Coronary artery (tissue), 2 donors: Measurements from ENCODE around the gene SV2B.

Experiments
- DNase-seq: peaks from one replicate; pipeline ENCODE4 v3.0.0-alpha.2; 2017; ENCODE audit warnings: low spot score
- H3K27ac ChIP-seq, 2 donors: fragments of 200-600 bp; sonication (generic); one replicate each; pipeline ENCODE4 v1.5.1; 2016 to 2019
- H3K4me3 ChIP-seq: fragments of 200-600 bp; sonication (generic); 2 replicates; pipeline ENCODE4 v1.5.1; 2016; ENCODE audit warnings: mild to moderate bottlenecking, moderate library complexity
- TF ChIP-seq, protein P1 (sequence below): fragments of 200-600 bp; sonication (generic); IDR thresholded peaks from one replicate; pipeline ENCODE4 v1.5.1; 2019; ENCODE audit warnings: antibody characterized with exemption

The SV2B gene

DNA sequence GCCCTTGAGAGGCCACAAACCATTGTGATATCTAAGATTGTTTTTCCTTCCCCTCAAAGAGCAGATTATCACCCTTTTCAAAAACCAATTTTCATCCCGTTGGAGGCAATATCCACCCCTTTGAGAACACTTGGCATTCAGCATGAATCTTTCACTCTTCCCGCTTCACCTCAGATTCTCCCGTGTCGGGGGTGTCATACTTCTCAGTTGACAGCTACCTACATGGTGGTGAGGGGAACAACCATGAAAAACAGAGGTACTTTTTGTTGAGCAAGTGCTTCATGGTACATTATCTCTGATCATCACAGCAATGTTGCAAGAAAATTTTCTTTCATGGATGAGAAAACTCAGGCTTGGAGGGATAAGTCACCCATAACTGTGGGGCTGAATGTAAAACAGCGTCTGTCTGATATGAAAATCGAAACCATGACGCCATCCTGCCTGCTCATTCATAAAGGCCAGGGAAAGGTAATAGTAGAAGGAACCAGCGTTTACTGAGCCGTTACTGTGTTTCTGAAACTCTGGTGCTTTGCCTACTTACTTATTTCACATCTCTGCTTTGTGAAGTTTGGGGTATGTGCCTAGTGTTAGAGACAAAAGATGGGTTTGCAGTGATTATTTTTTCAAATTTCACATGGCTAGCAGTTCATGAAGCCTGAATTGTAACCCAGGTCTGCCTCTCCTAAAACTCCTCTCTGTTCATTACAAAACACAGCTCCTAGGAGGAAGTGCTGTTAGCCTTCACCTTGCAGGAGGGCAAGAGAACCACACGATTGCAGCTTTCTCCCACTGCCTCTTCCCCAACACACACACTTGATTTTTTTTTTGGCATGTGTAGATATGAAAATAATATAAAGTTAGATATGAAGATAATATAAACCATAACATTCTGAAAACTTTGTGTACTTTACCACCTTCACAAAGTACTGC lies 35.4 kb downstream of the SV2B start:
- TF ChIP-seq, protein P1, sequence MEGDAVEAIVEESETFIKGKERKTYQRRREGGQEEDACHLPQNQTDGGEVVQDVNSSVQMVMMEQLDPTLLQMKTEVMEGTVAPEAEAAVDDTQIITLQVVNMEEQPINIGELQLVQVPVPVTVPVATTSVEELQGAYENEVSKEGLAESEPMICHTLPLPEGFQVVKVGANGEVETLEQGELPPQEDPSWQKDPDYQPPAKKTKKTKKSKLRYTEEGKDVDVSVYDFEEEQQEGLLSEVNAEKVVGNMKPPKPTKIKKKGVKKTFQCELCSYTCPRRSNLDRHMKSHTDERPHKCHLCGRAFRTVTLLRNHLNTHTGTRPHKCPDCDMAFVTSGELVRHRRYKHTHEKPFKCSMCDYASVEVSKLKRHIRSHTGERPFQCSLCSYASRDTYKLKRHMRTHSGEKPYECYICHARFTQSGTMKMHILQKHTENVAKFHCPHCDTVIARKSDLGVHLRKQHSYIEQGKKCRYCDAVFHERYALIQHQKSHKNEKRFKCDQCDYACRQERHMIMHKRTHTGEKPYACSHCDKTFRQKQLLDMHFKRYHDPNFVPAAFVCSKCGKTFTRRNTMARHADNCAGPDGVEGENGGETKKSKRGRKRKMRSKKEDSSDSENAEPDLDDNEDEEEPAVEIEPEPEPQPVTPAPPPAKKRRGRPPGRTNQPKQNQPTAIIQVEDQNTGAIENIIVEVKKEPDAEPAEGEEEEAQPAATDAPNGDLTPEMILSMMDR = no peak
- H3K27ac ChIP-seq = no peak overlapping the region
- no peak overlapping the region for H3K4me3 ChIP-seq
- DNase-seq = no peak

DNA sequence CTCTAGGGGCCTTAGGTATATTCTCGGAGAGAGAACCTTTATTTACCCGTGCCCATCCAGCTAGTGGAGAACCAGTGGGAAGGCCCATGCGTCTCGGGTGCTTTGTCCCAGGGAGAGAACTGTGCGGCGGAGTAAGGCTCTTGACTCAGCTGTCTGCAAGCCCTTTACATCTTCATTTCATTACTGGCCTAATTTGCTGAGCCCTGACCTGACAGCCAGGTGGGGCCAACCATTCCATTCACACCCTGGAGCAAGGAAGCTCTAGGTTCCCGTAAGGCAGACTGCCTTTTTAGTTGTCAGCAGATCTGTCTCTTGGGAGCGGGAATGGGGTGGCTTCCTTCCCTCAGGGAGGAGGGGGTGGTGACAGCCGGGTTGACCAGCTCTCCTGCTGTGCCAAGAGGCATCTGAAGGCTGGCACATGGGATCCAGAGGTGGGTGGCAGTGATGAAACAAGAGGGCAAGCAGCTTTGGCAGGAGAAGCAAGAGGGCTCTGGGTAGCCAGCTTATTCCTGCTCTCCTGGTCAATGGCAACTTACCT lies 36.4 kb downstream of the SV2B start:
- TF ChIP-seq, protein P1 = no peak
- H3K27ac ChIP-seq = no peak overlapping the region
- DNase-seq = no peak
- no peak overlapping the region for H3K4me3 ChIP-seq

DNA sequence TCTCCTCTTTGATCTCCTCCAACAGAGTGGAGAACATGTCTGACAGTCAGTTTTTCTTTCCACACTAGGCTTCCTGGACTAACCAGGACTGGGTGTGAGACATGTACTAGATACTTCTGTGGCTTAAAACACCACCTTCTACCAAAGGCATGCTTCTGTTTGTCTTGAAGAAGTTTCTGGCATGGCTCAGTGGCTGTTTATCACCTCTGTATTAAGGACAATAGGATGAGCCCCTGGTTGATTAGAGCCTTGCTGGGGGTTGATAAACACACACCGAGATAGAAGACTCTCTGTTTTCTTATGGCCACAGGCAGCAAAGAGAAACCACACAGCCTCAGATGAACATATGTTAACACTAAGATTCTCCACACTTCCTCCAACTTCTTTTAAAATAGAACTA lies 40.5 kb downstream of the SV2B start:
- H3K4me3 ChIP-seq = no peak overlapping the region
- TF ChIP-seq, protein P1 = no peak
- no peak overlapping the region for H3K27ac ChIP-seq
- no peak for DNase-seq

DNA sequence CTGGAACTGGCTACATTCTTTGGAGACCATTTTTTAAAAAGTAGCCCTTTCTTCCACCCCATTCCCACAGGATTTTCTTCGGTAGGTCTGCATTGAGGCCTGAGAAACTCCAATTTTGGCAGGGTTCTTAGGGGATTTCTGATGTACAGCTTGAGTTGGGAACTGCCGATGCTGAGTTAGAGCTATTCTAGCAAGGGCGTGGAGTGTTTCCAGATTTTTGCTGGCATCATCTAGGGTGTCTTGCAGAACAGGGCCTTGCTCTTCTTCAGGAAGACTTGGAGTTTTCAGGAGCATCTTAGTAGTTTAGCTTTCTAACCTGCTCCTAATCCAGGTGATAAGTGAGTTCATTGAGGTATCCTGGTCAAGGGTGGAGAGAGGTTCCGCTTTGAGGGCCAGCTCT lies 41.0 kb downstream of the SV2B start:
- no peak overlapping the region for H3K27ac ChIP-seq
- TF ChIP-seq, protein P1 = no peak
- no peak overlapping the region for H3K4me3 ChIP-seq
- DNase-seq = no peak

DNA sequence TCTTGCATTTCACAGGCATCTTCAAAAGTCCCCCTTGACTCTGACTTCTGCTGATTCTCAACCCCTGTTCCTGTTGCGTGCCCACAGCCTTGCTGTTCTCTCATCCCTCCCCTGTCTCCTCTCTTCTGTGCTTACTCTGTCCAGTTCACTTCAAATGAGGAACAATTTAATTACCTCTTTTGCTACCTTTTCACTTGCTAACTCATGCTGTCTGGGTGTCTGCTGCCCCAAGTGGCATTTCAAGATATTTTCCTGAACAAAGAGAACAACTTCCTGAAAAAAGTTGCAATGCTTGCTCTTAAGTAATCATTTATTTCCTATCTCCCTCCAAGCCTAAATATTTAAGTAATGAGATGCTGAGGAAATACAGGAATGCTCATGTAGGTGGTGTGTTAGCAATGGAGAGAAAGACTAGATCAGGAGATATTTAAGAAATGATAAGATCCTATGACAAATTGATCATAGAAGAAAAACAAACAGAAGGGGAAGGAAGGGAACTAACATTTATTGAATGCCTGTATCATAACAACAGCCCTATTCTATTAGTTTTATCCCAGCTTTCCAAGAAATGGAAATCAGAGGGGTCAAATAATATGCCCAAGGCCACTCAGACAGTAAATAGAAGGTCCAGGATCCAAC lies 42.2 kb downstream of the SV2B start:
- H3K4me3 ChIP-seq = no peak overlapping the region
- TF ChIP-seq, protein P1 = no peak
- no peak overlapping the region for H3K27ac ChIP-seq
- DNase-seq = no peak

DNA sequence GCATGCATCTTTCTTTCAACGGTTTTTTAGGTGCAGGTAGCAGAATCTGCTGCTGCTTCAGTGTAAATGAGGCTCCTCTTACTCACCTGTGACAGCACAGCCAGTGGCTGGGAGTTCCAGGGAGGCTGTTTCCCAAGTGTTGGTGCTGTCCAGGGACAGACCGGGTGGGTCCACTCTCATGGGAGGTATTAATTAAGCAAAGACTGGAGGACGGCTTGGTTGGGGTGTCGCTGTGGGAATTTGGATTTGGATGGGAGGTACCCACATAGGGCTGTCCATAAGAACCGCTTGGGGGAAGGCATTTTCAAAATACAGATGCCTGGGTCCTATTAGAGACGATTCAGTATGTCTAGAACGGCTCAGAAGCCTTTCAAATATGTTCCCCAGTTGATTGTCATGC lies 42.9 kb downstream of the SV2B start:
- TF ChIP-seq, protein P1 = no peak
- Histone ChIP-seq H3K27ac (no peak overlapping the region), H3K4me3 (no peak overlapping the region)
- no peak for DNase-seq
